HepG2 (cell line): ENCODE results near the gene NKAIN4. TPM values are rescaled to one million over a fixed set of nuclear protein-coding genes. Genes with fewer than 3 reads are reported as not detected.
A peak's percentile ranks its signal among the peaks of the same experiment; 100 is the strongest.

Experiments used
- ATAC-seq: fragments of 200-7000 bp; cut with Tn5 transposase; 3 replicates; pipeline ENCODE4 v1.9.1; 2020; ENCODE audit warnings: mild to moderate bottlenecking, moderate library complexity
- BruUV-seq: library from RNA; stranded (reverse); fragments of 400-500 nt; replicated peaks from 2 replicates; lab custom pipeline; 2021; lab: Mats Ljungman, UMichigan
- CTCF ChIA-PET: fragments of 300-600 bp; formaldehyde crosslinking; extraction: SDS; loops from one replicate; lab custom pipeline; 2021; ENCODE audit warnings: low total read pairs, inconsistent platforms, low intra/inter-chr PET ratio; lab: Yijun Ruan, JAX
- POLR2A ChIA-PET: fragments of 350-600 bp; sonication (Branson Sonifier 250); formaldehyde crosslinking; loops from one replicate; lab custom pipeline; 2020; ENCODE audit warnings: antibody characterized with exemption, inconsistent platforms; lab: Yijun Ruan, JAX
- DNase-seq: peaks from one replicate; pipeline ENCODE4 v3.0.0-alpha.2; 2015; ENCODE audit warnings: low spot score
- FAIRE-seq: peaks from 3 replicates; lab custom pipeline; 2011; peaks lifted over from hg19 to GRCh38; lab: Jason Lieb, UNC
- H2AFZ ChIP-seq: one replicate; pipeline ENCODE4 v1.6.1; 2011; ENCODE audit warnings: low read length, inconsistent platforms
- H3K27ac ChIP-seq: fragments of 300-600 bp; 3 replicates; pipeline ENCODE4 v1.8.0; 2011; ENCODE audit warnings: mixed run types, mild to moderate bottlenecking, mixed read lengths, low read length, inconsistent platforms; ENCODE audit not compliant: insufficient read depth; ENCODE audit errors: extremely low read length
- H3K27me3 ChIP-seq, 2 experiments: fragments of 200-600 bp in 1 of 2; 2 replicates in 1 of 2; 3 replicates in 1 of 2; pipeline versions ENCODE4 v1.6.0 to v1.8.0; 2011; ENCODE audit warnings: low read length in 2 of 2, mild to moderate bottlenecking in 2 of 2, moderate library complexity in 2 of 2, inconsistent platforms in 1 of 2; ENCODE audit not compliant: insufficient read depth in 2 of 2, control insufficient read depth in 1 of 2
- H3K36me3 ChIP-seq, 2 experiments: fragments of 200-600 bp in 1 of 2; replicated peaks in 1 of 2; 2 replicates in 1 of 2; 3 replicates in 1 of 2; pipeline versions ENCODE4 v1.5.1 to v1.8.0; 2011; ENCODE audit warnings: low read length in 2 of 2, inconsistent platforms in 1 of 2; ENCODE audit not compliant: insufficient read depth in 2 of 2, control insufficient read depth in 1 of 2
- H3K4me1 ChIP-seq: 2 replicates; pipeline ENCODE4 v1.5.1; 2012; ENCODE audit warnings: low read length, inconsistent platforms; ENCODE audit not compliant: insufficient read depth
- H3K4me2 ChIP-seq: 2 replicates; pipeline ENCODE4 v1.6.0; 2011; ENCODE audit warnings: low read depth, low read length, inconsistent platforms
- H3K4me3 ChIP-seq, 3 experiments: fragments of 200-600 bp in 1 of 3; sonication (generic), shearing (Covaris generic) in 1 of 3; replicated peaks in 1 of 3; 2 replicates each; pipeline ENCODE4 v1.5.1; 2011 to 2016; ENCODE audit warnings: low read length in 3 of 3, inconsistent platforms in 2 of 3, low read depth in 2 of 3, mild to moderate bottlenecking in 2 of 3, control low read depth in 1 of 3, mixed read lengths in 1 of 3; ENCODE audit not compliant: insufficient read depth in 1 of 3
- H3K79me2 ChIP-seq: one replicate; pipeline ENCODE4 v1.6.1; 2011; ENCODE audit warnings: low read length, inconsistent platforms; ENCODE audit not compliant: insufficient read depth
- H3K9ac ChIP-seq: 2 replicates; pipeline ENCODE4 v1.6.0; 2011; ENCODE audit warnings: mild to moderate bottlenecking, low read depth, low read length, inconsistent platforms; ENCODE audit not compliant: insufficient read depth
- H3K9me3 ChIP-seq: 2 replicates; pipeline ENCODE4 v1.5.1; 2012; ENCODE audit warnings: mild to moderate bottlenecking, low read length
- H4K20me1 ChIP-seq: 2 replicates; pipeline ENCODE4 v1.6.0; 2011; ENCODE audit warnings: inconsistent platforms, mild to moderate bottlenecking, low read length, moderate library complexity; ENCODE audit not compliant: insufficient read depth
- EZH2 ChIP-seq: conservative IDR thresholded peaks from 2 replicates; pipeline ENCODE4 v1.6.1; 2012; ENCODE audit warnings: mild to moderate bottlenecking, low read depth, low read length, moderate library complexity
- WGBS: methylation state at CpG from one replicate; pipeline ENCODE4 v1.1.6; 2017; ENCODE audit warnings: low lambda C conversion rate; 5-methylcytosine and 5-hydroxymethylcytosine counted together
- in situ Hi-C: cut with HindIII; loops from 2 replicates; pipeline ENCODE4 v1.10.0; 2017; ENCODE audit warnings: low pct_unique_long_range_greater_than_20kb; ENCODE audit not compliant: extremely low pct_ligation_motif_present
- intact Hi-C: fragments of 100-400 bp; cut with micrococcal nuclease; formaldehyde crosslinking; loops from one replicate; pipeline ENCODE4 v1.10.0; 2022; ENCODE audit not compliant: unreplicated experiment
- polyA plus RNA-seq, 8 experiments: library from polyadenylated mRNA; depleted of rRNA in 3 of 8; stranded (reverse) in 7 of 8; unstranded in 1 of 8; fragments of >200 nt; fragmentation: Illumina TruSeq in 4 of 8; extraction: Trizol in 4 of 8; gene quantifications; 2 replicates each; pipeline versions ENCODE4 v1.2.1 to v1.2.3, GENCODE V29; 2011 to 2016; ENCODE audit warnings: low read depth in 4 of 8, missing spikeins in 1 of 8, mixed read lengths in 1 of 8; ENCODE audit not compliant: insufficient read depth in 1 of 8
- total RNA-seq, 5 experiments: library from RNA; depleted of rRNA; stranded (reverse); fragments of >200 nt; fragmentation: Illumina TruSeq; extraction: Trizol; gene quantifications; 2 replicates each; pipeline ENCODE4 v1.2.3, GENCODE V29; 2016; ENCODE audit warnings: low read depth in 1 of 5
- TF ChIP-seq, protein P1 (sequence below): sonication (generic); formaldehyde crosslinking; IDR thresholded peaks from 2 replicates; pipeline ENCODE4 v1.8.1; 2023; ENCODE audit warnings: mild to moderate bottlenecking, inconsistent platforms, moderate library complexity, missing genetic modification reagents, borderline replicate concordance
- TF ChIP-seq, protein P2 (sequence below): sonication (generic); formaldehyde crosslinking; IDR thresholded peaks from 2 replicates; pipeline ENCODE4 v1.4.0; 2020; ENCODE audit warnings: mild to moderate bottlenecking, missing genetic modification reagents

NKAIN4 gene
- total and polyA plus RNA-seq, 2 of the 13 experiments (the other 11 are each of a cell fraction or from before 2014, with no cell fraction given), result not detected

DNA sequence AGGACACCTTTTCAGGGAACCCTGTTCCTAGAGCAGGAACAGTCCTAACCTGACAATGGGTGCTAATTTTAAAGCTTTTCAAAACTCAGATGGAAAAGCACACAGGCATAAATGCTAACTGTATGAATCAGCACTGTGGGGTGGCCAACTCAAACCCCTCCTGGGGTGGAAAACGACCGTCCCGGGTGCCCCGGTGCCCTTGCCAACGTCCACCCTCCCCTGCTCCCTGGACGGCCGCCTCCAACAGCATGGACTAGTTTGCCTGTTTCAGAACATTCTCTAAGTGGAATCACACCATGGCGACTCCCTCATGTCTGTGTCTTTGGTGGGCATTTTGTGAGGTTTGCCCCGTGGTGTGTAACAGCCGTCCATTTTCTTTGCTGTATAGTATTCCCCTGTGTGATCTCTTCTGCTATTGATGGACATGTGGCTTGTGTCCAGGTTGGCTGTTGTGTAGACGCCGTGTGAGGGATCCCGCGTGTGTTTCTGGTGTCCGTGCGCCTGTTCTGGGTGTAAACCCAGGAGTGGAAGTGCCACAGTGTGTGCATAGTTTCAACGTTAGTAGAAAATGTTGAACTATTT is 44.6 kb upstream of the NKAIN4 start:
- H3K79me2 ChIP-seq, result no peaks in the 10 kb centered on the region
- H3K4me2 ChIP-seq, result no peak overlapping the region
- no peak for FAIRE-seq
- in situ Hi-C loops, result no loop called here
- H3K27me3 ChIP-seq, result peaks cover 22 to 66% of the 10 kb centered on the region in 2 experiments; a peak in 4 of 5 replicates
- no peak overlapping the region for H2AFZ ChIP-seq
- peaks cover 5% of the 10 kb centered on the region; the same call in 1 of the 2 replicates for H4K20me1 ChIP-seq
- 35% methylated on average over 17 of the region's 17 CpGs for WGBS
- no TSS peak for BruUV-seq
- ATAC-seq, result no peak
- no peaks in the 10 kb centered on the region for H3K4me1 ChIP-seq
- TF ChIP-seq EZH2, result 0 out of 2 replicates have a peak, but pooled peaks have one; percentile 30
- TF ChIP-seq, protein P1, sequence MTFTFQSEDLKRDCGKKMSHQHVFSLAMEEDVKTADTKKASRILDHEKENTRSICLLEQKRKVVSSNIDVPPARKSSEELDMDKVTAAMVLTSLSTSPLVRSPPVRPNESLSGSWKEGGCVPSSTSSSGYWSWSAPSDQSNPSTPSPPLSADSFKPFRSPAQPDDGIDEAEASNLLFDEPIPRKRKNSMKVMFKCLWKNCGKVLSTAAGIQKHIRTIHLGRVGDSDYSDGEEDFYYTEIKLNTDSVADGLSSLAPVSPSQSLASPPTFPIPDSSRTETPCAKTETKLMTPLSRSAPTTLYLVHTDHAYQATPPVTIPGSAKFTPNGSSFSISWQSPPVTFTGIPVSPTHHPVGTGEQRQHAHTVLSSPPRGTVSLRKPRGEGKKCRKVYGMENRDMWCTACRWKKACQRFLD (CRISPR knock-in tag), result no peak
- TF ChIP-seq, protein P2, sequence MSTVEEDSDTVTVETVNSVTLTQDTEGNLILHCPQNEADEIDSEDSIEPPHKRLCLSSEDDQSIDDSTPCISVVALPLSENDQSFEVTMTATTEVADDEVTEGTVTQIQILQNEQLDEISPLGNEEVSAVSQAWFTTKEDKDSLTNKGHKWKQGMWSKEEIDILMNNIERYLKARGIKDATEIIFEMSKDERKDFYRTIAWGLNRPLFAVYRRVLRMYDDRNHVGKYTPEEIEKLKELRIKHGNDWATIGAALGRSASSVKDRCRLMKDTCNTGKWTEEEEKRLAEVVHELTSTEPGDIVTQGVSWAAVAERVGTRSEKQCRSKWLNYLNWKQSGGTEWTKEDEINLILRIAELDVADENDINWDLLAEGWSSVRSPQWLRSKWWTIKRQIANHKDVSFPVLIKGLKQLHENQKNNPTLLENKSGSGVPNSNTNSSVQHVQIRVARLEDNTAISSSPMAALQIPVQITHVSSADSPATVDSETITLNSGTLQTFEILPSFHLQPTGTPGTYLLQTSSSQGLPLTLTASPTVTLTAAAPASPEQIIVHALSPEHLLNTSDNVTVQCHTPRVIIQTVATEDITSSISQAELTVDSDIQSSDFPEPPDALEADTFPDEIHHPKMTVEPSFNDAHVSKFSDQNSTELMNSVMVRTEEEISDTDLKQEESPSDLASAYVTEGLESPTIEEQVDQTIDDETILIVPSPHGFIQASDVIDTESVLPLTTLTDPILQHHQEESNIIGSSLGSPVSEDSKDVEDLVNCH (CRISPR knock-in tag), result no peak
- no peak overlapping the region for H3K4me3 ChIP-seq
- H3K9ac ChIP-seq, result no peak overlapping the region
- intact Hi-C loops, result loop anchor here (5.0 kb wide), 1 partner anchor 88 kb away; no protein-coding TSS in a partner anchor
- CTCF ChIA-PET, result no interaction called here
- H3K9me3 ChIP-seq, result no peaks in the 10 kb centered on the region
- DNase-seq, result no peak
- POLR2A ChIA-PET, result no interaction called here
- no peaks in the 10 kb centered on the region for H3K36me3 ChIP-seq
- no peak overlapping the region for H3K27ac ChIP-seq
